AG04450 (cell line): ENCODE results near the gene ASPDH. TPM values are rescaled to one million over a fixed set of nuclear protein-coding genes. Genes with fewer than 3 reads are reported as not detected.

ENCODE experiments used
- CTCF ChIA-PET: fragments of 300-600, 350-600 bp; formaldehyde crosslinking; extraction: SDS; loops from one replicate; lab custom pipeline; 2022; ENCODE audit warnings: antibody characterized with exemption, inconsistent platforms; lab: Charles Lee
- POLR2A ChIA-PET: fragments of 350-600 bp; formaldehyde crosslinking; extraction: SDS; loops from one replicate; lab custom pipeline; 2021; ENCODE audit warnings: antibody characterized with exemption, inconsistent platforms; lab: Yijun Ruan, JAX
- DNase-seq: peaks from one replicate; pipeline ENCODE4 v3.0.0-alpha.2; 2011; ENCODE audit warnings: low read depth, low spot score
- H3K27ac ChIP-seq: one replicate; pipeline ENCODE4 v1.5.1; 2012; ENCODE audit warnings: low read depth, low read length, control low read depth
- H3K27me3 ChIP-seq: one replicate; pipeline ENCODE4 v1.6.0; 2012; ENCODE audit warnings: low read length; ENCODE audit not compliant: control insufficient read depth, insufficient read depth
- H3K4me3 ChIP-seq: 2 replicates; pipeline ENCODE4 v1.5.1; 2011; ENCODE audit warnings: mild to moderate bottlenecking, low read depth, low read length, control low read depth
- H3K9me3 ChIP-seq: 2 replicates; pipeline ENCODE4 v1.5.1; 2012; ENCODE audit warnings: low read length; ENCODE audit not compliant: control insufficient read depth, insufficient read depth
- polyA plus RNA-seq: library from polyadenylated mRNA; depleted of rRNA; stranded (reverse); fragments of >200 nt; gene quantifications from 2 replicates; pipeline ENCODE4 v1.2.3, GENCODE V29; 2011
- TF ChIP-seq, protein P1 (sequence below): IDR thresholded peaks from 2 replicates; pipeline ENCODE4 v1.5.1; 2011; ENCODE audit warnings: low read depth, low read length, control low read depth, inconsistent platforms

The ASPDH gene
- polyA plus RNA-seq, 1 experiment, result not detected

DNA sequence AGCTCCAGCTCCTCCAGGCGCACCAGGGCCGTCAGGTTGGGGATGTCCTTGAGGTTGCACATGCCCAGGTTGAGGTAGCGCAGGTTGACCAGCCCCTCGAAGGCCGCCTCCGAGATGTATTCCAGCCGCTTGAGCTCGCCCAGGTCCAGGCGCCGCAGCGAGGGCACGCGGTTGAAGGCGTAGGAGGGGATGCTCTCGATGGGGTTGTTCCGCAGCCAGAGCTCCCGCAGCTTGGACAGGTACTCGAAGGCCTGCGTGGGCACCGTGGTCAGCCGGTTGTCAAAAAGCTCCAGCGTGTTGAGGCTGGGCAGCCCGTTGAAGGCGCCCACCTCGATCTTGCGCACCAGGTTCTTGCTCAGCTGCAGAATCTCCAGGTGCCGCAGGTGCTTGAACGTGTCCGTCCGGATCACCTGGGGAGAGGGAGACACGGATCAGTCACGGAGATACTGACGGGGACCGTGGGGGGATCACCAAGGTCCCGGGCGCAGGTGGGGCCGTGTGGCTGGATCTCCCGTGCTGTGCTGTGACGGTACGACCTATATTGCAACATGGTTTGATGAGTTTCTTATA is 5.4 kb upstream of the ASPDH start:
- TF ChIP-seq, protein P1, sequence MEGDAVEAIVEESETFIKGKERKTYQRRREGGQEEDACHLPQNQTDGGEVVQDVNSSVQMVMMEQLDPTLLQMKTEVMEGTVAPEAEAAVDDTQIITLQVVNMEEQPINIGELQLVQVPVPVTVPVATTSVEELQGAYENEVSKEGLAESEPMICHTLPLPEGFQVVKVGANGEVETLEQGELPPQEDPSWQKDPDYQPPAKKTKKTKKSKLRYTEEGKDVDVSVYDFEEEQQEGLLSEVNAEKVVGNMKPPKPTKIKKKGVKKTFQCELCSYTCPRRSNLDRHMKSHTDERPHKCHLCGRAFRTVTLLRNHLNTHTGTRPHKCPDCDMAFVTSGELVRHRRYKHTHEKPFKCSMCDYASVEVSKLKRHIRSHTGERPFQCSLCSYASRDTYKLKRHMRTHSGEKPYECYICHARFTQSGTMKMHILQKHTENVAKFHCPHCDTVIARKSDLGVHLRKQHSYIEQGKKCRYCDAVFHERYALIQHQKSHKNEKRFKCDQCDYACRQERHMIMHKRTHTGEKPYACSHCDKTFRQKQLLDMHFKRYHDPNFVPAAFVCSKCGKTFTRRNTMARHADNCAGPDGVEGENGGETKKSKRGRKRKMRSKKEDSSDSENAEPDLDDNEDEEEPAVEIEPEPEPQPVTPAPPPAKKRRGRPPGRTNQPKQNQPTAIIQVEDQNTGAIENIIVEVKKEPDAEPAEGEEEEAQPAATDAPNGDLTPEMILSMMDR, result no peak
- H3K9me3 ChIP-seq, result peaks cover 20% of the 10 kb centered on the region; the same call in 1 of the 2 replicates
- no peaks in the 10 kb centered on the region for H3K27me3 ChIP-seq
- ChIA-PET POLR2A (no interaction called here), CTCF (interaction anchor here (1.0 kb wide), 1 partner anchor 38 kb away, joined by 3 read pairs; no protein-coding TSS in a partner anchor)
- H3K27ac ChIP-seq, result no peak overlapping the region
- H3K4me3 ChIP-seq, result no peak overlapping the region
- DNase-seq, result no peak

DNA sequence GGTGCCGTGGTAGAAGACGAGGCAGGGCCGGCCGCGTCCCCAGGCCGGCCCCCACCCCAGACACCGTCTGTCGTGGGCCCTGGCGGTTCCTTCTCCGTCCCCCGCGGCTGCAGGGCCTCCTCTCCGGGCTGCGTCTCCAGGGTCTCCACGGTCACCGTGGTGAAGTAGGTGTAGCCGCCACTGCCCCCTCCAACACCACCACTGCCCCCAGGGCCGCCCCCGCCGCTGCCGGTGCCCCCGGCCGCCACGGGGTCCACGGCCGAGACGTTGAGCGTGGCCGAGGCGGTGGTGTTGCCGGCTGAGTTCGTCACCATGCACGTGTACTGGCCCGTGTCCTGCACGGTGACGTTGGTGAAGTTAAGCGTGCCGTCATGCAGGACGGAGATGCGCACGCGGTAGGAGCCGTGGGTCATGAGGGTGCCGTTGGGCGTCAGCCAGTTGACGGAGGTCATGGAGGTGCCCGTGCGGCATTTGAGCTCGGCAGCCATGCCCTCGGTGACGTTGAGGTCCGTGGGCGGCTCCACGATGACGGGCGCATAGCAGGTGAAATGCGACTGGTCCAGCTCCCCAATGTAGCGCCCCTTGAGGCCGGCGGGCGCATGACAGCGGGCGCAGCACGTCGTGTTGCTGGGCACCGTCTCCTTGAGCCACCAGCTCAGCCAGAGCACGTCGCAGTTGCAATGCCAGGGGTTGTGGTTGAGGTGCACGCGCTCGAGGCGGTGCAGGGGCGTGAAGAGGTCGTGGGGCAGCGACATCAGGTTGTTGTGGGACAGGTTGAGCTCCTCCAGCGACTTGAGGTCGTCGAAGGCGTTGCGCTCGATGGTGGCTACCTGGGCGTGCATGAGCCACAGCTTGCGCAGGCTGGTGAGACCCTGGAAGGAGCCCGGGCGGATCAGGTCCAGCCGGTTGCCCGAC is 4.6 kb upstream of the ASPDH start:
- TF ChIP-seq, protein P1, result no peak
- ChIA-PET CTCF (interaction anchor here (1.0 kb wide), 1 partner anchor 39 kb away, joined by 3 read pairs; no protein-coding TSS in a partner anchor), POLR2A (no interaction called here)
- Histone ChIP-seq H3K27me3 (no peaks in the 10 kb centered on the region), H3K4me3 (no peak overlapping the region), H3K27ac (no peak overlapping the region), H3K9me3 (peaks cover 20% of the 10 kb centered on the region; the same call in 1 of the 2 replicates)
- DNase-seq, result no peak

DNA sequence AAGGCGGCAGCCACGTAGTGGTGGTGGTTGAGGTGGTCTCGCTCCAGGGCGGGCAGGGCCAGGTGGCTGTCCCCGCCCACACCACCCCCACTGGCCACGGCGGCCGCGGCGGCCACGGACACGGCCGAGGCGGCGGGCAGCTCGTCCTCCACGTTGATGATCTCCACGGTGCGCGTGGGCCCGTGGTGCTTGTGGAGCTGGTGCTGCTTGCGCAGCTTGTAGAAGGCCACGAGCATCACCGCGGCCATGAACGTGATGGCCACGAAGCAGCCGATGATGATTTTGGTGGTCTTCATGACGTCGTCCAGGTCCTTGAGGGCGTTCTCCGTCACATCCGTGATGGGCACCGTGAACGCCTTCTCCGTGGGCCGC is 4.0 kb upstream of the ASPDH start:
- H3K4me3 ChIP-seq, result no peak overlapping the region
- DNase-seq, result no peak
- H3K27me3 ChIP-seq, result no peaks in the 10 kb centered on the region
- no peak overlapping the region for H3K27ac ChIP-seq
- TF ChIP-seq, protein P1, result no peak
- POLR2A ChIA-PET, result no interaction called here
- H3K9me3 ChIP-seq, result peaks cover 20% of the 10 kb centered on the region; the same call in 1 of the 2 replicates
- CTCF ChIA-PET, result interaction anchor here (0.6 kb wide), 1 partner anchor 20 kb away, joined by 6 read pairs; no protein-coding TSS in a partner anchor

DNA sequence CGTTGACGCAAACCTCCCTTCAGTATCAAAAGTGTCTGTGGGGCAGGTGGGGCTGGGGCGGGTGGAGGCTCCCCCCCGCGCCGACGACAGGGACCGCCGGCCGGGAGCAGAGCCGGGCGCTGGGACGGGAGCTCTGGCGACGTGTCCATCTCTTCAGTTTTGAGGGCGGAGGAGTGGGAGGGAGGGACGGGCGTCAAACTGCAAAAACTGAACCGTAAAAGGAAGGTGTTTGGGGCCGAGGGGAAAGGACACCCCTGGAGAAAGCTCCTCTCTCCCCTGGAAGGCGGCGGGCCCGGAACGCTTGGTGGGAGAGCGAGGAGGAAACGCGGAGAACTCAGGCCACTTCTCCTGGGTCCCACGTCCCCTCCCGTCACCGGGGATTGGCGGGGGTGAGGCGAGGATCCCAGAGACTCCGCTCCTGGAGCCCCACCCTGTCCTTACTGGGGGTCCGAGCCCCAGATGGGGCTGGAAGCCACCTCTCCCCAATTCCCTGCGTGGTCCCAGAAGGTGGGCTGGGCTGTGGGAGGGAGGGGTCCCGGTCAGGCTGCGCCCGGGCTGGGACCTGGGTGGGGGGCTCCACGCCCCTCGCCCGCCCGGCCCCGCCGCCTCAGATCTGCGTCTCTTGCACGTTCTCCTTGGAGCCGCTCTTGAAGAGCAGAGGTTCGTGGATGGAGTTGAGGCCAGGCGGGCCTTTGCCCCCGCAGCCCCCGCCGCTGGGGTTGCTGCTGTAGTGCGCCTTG is 3.4 kb upstream of the ASPDH start:
- Histone ChIP-seq H3K9me3 (peaks cover 20% of the 10 kb centered on the region; the same call in 1 of the 2 replicates), H3K27me3 (no peaks in the 10 kb centered on the region), H3K4me3 (no peak overlapping the region), H3K27ac (no peak overlapping the region)
- TF ChIP-seq, protein P1, result no peak
- DNase-seq, result no peak
- POLR2A ChIA-PET, result no interaction called here
- CTCF ChIA-PET, result interaction anchor here (0.6 kb wide), 1 partner anchor 21 kb away, joined by 6 read pairs; no protein-coding TSS in a partner anchor
